GM19043 (cell line): ENCODE data around the gene ARHGAP26.

ENCODE experiments used
- ATAC-seq: cut with Tn5 transposase; IDR thresholded peaks from one replicate; pipeline ENCODE4 v1.9.1; 2021; ENCODE audit warnings: low read depth; ENCODE audit not compliant: unreplicated experiment

ARHGAP26 gene

GRCh38 chr5:142892021-142892420 lies 121.8 kb downstream of the ARHGAP26 start:
- ATAC-seq, result no peak

DNA sequence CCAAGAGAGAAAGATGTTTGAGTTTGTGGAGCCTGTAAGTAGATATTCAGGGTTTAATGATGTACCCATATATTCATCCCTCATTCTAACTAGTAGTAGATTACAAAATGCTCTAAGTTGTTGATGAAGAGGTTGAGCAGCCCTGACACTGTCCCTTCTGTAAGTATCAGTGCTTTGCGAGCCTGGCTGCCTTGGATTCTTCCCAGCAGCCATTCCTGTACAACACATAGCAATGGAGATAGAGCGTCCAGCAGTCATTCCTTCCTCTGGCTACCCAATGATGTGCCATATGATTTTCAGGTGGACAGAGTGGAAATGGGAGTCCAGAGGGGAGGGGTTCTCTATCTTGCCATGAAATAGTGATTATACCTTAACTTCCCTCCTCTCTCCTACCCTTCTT lies 124.1 kb downstream of the ARHGAP26 start:
- no peak for ATAC-seq

DNA sequence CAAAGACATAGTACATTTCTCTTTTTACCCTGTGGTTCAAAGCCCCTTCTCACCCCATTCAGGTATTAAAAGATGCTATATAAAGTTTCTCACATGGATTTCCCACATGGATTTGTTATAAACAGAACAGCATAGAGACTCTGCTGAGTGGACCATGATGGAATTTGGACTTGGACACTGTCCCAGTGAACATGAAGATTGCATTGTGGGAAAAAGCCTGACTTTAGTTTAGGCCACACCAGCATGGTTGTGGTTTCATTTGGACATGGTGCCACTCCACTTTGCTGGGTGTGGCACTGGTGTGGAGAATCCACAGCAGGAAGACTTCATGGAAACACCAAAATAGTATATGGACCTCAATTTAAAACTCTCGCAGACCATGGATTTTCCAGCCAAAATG lies 124.6 kb downstream of the ARHGAP26 start:
- no peak for ATAC-seq

GRCh38 chr5:142896325-142897007 lies 126.3 kb downstream of the ARHGAP26 start:
- ATAC-seq, result no peak

DNA sequence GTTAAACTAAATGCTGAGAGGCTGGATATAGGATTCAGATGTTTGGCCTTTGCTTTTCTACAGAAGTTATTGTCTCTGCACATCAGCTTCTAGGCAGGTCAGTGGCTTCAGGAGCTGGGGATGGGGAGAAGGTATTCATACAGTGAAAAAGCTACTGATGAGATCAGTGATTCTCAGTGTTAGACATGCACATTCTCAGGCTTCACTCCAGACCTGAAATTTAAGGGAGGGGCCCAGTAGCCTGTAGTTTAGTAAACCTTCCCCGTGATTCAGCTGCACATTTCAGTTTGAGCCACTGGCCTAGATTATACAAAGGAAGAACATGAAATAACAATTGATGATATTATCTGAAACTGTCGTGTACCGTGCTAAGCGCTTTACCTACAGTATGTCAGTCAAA lies 127.2 kb downstream of the ARHGAP26 start:
- ATAC-seq, result no peak

DNA sequence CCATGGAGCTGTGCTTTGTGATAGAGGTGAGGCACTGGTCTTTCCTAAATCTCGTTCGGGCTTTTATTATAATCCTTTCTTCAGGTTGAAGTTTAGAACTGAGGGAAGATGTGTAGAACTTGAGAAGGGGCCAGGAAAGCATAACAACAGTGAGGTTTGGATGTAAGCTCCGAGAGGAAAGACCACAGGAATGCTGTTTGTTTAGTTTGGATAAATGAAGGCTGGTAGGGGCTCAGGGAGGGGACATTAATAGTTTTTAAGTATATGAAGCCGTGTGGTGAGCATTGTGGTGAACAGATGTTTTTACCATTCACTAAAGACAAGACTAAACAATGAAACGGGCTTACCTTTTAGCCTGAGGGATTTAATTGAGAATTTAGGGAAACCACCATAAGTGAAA lies 130.8 kb downstream of the ARHGAP26 start:
- ATAC-seq, result no peak

GRCh38 chr5:142901476-142902185 lies 131.5 kb downstream of the ARHGAP26 start:
- no peak for ATAC-seq

GRCh38 chr5:142902186-142902965 lies 132.2 kb downstream of the ARHGAP26 start:
- no peak for ATAC-seq

- no peak for ATAC-seq
Observed at GRCh38 chr5:142904416-142904815, 134.2 kb downstream of the ARHGAP26 start.

GRCh38 chr5:142905348-142905747 lies 135.2 kb downstream of the ARHGAP26 start:
- no peak for ATAC-seq

- ATAC-seq, result no peak
Observed at GRCh38 chr5:142906863-142907671, 136.9 kb downstream of the ARHGAP26 start.

DNA sequence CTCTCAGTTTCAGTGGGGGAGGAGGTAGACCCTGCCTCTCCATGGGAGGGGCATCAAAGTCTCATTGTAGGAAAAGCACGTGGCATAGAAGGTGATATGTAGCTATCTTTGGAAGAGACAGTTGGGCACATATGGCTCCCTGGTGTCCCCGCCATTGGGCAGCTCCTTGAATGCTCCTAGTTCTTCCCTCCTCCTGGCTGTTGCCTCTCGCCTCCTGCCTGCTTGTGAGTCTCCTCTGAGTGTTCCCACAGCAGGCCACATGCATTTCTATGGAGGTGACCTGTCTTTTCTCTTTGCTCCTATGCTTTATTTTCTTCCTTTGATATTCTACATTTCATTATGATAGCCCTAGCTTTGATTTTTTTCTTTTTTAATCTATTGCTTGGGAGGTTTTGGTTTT lies 138.5 kb downstream of the ARHGAP26 start:
- no peak for ATAC-seq

GRCh38 chr5:142910128-142910527 lies 140.0 kb downstream of the ARHGAP26 start:
- ATAC-seq, result no peak

GRCh38 chr5:142911170-142911569 lies 141.0 kb downstream of the ARHGAP26 start:
- ATAC-seq, result no peak

GRCh38 chr5:142911775-142912174 lies 141.6 kb downstream of the ARHGAP26 start:
- ATAC-seq, result no peak

DNA sequence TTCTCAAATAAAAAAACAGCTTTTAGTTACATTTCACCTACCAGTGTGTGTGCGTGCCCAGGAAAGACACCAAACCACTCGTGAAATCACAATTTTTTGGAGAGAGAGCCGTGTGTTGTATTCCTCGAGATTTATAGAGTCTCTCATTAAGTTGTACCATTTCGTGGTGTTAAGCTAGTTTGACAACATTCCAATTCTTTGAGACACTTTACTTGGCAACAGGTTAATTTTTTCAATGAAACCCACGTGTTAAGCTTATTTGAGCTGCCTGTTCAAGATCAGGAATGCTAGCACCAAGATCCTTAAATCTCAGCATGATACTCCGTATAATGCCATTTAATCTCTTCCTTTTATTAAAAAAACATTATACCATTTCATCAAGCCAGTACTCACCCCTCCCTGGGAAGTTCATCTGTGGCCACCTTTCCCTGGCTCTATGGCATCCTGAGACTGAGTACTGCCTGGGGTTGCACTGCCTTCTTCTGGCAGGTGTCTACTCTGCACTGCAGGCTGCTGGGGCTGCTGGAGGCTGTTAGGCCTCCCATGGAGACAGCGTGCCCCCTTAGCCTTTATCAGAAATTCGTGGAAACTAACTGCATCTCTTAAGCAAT lies 143.7 kb downstream of the ARHGAP26 start:
- no peak for ATAC-seq

GRCh38 chr5:142915038-142915437 lies 144.9 kb downstream of the ARHGAP26 start:
- ATAC-seq, result no peak

DNA sequence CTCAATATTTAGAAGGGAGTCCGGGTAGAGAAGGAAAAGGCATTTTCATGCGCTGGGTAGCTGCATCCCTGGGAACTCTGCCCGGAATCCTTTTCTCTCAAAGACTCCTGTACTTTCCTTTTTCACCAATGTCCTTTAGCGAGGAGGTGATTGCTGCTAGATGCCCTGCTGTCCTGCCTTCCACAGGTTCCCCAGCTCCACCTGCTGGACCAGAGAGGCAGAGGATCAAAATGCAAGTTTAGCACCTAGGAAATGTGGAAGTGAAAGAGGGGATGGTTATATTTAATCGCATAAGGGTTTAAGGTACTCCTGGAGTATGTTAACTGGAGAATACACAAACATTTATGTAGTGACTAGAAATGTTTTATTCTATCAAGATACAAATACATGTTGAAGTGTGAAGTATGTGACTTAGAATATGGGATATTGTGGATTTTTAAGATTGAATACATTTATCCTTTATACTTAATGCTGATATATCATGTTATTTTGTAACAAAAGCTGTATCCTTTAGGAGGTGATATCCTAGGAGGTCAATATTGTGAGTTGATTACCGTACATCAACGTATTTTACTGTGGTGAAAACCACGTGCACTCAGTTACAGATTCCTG lies 145.7 kb downstream of the ARHGAP26 start:
- ATAC-seq, result peak; percentile 80

DNA sequence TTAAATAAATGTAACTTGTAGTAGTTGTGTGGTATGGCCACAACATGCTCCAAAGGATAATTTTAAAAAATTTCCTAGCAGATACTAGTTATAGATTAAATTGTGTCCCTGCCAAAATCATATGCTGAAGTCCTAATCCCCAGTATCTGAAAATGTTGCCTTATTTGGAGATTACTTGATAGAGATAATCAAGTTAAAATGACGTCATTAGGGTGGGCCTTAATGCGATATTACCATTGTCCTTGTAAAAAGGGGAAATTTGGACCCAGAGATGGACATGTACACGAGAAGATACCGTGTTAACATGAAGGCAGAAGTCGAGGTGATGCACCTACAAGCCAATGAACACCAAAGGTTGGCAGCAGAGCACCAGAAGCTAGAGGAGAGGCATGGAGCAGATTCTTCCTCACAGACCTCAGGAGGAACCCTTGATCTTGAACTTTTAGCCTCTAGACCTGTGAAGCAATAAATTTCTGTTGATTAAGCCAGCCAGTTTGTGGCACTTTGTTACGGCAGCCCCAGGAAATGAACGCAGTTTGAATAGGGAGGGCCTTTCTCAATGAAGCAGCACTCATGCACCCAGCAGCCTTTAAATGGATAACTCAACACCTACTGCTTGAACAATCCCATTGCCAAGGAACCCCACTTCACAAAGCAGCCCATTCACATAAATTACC lies 148.9 kb downstream of the ARHGAP26 start:
- no peak for ATAC-seq
